ENCODE measurements around the gene RINL.

Gene RINL

DNA sequence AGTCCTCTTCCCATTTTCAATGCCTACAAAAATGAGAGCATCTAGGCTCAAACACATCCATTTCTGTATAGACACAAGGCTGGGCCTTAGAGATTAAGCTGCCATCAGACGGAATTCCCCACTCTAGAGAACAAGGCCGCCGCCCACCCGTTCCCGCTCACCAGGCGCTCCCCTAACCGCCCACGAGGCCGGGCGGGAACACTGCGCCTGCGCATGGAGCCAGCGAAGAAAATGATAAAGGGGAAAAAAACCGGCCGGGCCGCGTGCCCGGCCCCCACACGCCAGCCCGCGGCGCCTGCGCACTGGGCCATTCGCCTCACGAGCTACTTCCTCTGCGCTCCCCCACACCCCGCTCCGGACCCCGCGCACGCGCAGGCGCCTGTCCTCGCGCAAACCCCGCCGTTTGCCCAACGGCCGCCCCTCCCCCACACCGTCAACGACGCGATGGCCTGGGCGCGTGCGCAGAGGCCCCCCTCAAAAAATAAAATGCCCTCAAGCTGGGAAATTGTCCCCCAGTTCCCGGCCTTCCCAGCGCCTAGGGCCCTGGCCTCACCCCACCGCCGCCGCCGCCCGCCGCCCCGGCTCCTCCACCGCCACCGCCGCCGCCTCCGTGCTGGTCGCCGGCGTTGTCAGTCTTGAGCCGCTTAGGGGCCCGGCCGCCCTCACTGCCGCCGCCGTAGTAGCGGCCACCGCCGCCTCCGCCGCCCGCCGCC, 28.8 kb downstream of the RINL start:
- peak; percentile 100 for DNase-seq
- peak; percentile 14 for ATAC-seq

DNA sequence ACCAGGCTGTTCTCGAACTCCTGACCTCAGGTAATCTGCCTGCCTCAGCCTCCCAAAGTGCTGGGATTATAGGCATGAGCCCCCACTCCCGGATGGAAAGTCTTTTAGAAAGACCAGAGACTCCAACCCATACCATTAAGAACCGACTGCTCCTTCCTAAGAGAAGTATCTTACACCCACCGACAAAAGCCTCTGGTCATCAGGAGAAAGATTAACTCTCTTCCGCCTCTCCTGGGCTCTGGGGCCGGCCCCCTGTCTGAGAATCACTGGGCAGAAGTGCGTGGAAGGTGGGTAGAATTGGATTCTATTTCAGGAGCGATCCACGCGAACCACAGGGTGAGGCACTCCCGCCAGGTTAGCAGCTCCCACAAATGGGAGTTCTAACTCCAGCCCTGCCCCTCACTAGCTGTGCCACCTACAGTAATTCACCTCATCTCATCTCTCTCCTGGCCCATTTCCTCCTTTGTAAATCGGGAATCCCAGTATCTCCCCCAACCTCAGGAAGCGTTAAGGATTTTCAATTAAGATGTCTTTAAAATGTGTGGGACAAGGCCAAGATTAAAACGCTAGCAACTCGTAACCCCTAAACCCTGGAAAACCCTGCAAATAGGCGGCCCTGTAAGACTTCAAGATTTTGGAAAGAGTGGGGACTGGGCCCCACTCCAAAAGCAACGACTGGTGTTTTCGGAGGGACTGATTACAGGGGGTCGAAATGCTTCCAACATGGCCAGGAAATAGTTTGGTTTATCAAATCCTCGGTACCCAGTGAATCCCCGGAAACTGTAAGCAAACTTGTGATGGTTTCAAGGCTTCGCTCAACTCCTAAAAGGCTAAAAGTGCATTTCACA, 29.6 kb downstream of the RINL start:
- ATAC-seq (no peak), DNase-seq (no peak)

- ATAC-seq = no peak
- DNase-seq = no peak
These were observed 32.0 kb downstream of the RINL start for GRCh38 chr19:38846097-38846496.

DNA sequence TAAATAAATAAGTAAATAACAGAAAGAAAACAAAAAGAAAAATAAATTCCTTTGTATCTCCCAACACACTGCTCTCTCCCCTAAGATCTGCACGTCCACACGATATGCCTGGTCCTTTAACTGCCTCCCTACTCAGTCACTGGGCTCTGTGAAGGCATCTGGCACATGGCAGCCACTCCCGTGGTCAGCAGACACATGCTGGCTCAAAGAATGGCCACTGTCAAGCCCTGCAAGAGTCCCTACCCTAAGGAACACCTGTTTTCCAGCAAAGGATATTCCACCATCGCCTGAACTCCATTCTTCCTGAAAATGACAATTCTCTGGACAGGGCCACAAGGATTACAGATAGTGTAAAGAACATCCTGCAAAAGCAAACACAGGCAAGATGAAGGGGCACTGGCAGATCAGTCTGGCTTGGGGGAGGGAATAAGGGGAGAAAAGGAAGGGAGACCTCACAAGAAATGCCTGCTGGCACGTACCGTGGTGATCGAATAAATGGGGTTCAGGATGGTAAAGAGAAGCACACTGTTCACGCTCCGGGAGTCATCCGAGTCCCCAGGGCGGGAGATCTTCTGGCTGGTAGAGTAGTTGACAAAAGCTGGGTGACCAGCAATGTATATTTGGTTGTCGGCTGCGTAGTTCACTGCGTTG, 32.6 kb downstream of the RINL start:
- ATAC-seq = no peak

GRCh38 chr19:38844093-38844686, 33.9 kb downstream of the RINL start:
- no peak for DNase-seq
- no peak for ATAC-seq

More for the DNA sequence above, 32.6 kb downstream of the RINL start:
- peak; percentile 1 for DNase-seq

- no peak for DNase-seq
- no peak for ATAC-seq
These were observed 34.8 kb downstream of the RINL start for GRCh38 chr19:38843175-38843758.

- DNase-seq = peak; percentile 64
These were observed 35.5 kb downstream of the RINL start for GRCh38 chr19:38842439-38843174.

GRCh38 chr19:38841787-38842438, 36.2 kb downstream of the RINL start:
- DNase-seq (no peak), ATAC-seq (no peak)

More at GRCh38 chr19:38842439-38843174, 35.5 kb downstream of the RINL start:
- ATAC-seq = peak; percentile 79

DNA sequence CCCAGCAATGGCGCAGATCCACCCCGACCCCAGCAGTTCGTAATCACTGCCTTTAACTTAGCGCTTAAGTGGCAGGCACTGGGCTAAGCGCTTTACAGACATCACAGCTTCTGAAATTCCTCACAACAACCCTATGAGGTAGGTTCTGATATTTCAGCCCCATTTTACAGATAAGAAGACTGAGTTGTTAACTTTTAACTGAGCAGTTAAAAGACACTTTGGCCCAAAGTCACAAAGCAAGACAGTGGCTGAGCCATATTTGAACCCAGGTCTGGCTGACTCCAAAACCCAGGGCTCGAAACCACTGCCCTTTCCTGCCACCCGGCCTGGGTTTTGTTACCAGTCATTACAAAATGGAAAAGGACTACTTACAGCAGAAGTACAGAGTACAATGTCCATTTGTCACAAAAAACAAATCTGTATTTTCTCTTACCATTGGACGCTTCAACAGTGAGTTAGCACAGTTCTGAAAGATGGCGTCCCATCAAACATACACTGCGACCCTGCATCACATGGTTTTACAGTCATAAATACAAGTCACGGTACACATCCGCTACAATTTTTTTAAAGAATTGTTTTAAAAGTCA, 36.8 kb downstream of the RINL start:
- ATAC-seq (no peak), DNase-seq (no peak)

GRCh38 chr19:38840583-38840968, 37.5 kb downstream of the RINL start:
- ATAC-seq = no peak
- no peak for DNase-seq

- DNase-seq (no peak), ATAC-seq (no peak)
These were observed 38.1 kb downstream of the RINL start for GRCh38 chr19:38839816-38840582.

GRCh38 chr19:38838986-38839761, 38.9 kb downstream of the RINL start:
- ATAC-seq (no peak), DNase-seq (no peak)

DNA sequence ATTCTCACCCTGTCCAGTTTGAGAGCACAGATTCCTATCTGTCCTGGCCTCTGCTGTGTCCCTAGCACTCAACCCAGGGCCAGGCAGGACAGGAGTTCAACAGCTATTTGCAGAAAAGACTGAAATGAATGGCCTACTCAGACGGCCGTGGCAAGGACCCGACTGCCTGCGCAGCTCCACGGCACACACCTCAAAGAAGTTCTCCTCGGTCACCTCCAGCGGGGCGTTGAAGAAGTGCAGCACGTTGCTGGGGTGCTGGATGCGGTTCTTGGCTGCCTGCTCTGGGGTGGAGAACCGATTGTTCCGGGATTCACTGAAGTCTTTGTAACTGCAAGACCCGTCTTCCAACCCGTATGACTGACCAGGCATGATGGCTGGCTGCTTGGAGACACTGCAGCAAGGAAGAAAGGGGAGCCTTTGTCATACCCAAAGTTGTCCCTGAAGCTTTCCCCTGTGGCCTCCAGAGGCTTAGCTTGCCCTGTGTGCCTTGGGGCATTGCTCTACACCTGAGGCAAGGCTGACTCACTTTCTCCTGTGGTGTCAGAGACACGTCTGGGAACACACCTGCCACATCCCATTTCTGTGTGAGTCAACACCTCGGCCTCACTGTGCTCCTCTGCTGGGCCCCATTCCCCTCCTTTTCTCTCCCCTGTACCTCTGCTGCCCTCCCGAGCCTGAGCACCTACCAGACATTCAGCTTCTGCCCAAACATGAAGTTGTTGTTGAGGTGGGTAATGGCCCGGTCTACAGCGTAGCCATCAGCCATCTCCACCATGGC, 39.7 kb downstream of the RINL start:
- DNase-seq (peak; percentile 63), ATAC-seq (peak; percentile 79)

DNA sequence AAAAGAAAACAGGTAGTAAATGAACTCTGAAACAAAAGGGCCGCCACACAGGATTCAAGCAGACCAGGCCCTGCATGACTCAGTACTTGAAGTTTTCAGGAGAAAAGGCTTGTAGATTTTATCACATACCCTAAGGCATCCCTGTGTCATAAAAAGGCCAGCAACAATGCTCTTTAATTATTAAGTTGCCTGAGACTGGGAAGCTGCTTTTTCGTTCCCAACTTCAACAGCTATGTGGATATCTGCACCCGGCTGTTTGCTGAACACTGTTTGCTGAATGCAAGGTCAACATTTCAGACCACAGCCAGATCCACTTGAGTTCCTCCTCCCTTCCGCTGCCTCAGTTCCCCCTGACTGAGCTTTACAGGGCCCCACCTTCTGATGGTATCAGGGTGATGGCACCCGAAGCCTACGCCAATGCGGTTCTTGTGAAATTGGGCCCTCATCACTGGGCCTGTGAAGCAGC, 40.4 kb downstream of the RINL start:
- ATAC-seq = no peak
- DNase-seq = no peak

GRCh38 chr19:38836983-38837626, 41.0 kb downstream of the RINL start:
- DNase-seq = no peak
- ATAC-seq = no peak

DNA sequence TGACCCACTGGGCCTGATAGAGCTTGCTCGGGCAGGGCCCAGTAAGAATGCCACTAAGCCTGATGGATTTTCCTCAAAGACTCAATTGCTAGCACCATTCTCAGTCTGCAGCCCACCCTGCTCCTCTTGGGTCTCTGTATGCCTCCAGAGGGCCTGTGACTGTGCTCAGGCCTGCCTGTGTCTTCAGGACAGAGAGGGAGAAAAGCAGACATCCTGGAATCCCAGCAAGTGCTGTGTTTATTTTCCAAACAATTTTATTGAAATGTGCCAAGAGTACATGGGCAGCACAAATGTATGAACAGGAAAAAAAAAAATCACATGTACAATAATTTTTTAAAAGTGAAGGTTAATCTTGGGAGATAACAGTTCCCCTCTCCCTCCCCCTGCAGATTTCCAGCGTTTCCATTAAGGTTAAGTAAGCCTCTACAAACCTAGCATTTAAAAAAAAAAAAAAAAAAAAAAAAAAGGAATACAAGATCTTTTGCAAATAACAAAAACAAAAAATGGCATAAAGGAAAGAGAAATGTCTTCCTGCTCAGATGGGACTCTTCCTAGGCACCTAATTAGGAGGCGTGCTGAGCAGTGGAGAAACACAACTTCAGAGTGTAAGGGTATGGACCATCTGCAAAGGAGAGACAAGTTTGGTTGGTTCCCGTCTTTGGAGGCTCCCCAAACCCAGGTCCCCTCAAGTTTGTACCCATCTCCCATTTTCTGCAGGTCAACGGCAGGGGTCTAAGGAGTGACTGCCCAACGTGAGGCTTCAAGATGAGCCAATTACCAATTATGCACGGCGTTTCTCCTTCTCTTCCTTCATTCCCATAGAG, 41.7 kb downstream of the RINL start:
- DNase-seq (no peak), ATAC-seq (no peak)

DNA sequence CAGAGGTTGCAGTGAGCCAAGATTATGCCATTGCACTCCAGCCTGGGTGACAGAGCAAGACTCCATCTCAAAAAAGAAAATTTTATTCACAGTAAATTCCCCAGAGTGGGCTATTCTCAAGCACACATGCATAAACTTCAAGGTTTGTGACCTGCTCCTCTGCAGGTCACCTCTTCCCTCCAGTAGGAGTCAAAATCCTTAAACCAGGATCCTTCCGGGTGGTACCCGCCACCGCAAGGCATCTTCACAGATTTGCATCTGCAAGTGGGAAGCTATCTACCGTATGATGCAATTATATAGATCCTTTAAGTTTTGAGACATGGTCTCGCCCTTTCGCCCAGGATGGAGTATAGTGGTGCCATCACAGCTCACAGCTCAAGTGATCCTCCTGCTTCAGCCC, 43.5 kb downstream of the RINL start:
- ATAC-seq = no peak
- DNase-seq = no peak
